ENCODE data around the gene ACSL1. TPM values are rescaled to one million over a fixed set of nuclear protein-coding genes. Genes with fewer than 3 reads are reported as not detected.

ACSL1 gene
- polyA plus RNA-seq, 1 donor (not counting 4 experiments of a cell fraction or from before 2014, with no cell fraction given): 60.6 TPM

GRCh38 chr4:184733654-184734524, 91.9 kb downstream of the ACSL1 start, which contains the start of gene CENPU:
Gene CENPU (minus strand): TSS chr4:184734096. CDS start chr4:184734062, 34 bp downstream.
- no peaks in the 10 kb centered on the region for H3K9me3 ChIP-seq (ENCODE audit: control insufficient read depth, low read depth, low read length)
- H3K27ac ChIP-seq (ENCODE audit: control insufficient read depth, insufficient read depth, low read length): peak within 1 kb of the TSS; percentile 85
- TF ChIP-seq, protein P1, sequence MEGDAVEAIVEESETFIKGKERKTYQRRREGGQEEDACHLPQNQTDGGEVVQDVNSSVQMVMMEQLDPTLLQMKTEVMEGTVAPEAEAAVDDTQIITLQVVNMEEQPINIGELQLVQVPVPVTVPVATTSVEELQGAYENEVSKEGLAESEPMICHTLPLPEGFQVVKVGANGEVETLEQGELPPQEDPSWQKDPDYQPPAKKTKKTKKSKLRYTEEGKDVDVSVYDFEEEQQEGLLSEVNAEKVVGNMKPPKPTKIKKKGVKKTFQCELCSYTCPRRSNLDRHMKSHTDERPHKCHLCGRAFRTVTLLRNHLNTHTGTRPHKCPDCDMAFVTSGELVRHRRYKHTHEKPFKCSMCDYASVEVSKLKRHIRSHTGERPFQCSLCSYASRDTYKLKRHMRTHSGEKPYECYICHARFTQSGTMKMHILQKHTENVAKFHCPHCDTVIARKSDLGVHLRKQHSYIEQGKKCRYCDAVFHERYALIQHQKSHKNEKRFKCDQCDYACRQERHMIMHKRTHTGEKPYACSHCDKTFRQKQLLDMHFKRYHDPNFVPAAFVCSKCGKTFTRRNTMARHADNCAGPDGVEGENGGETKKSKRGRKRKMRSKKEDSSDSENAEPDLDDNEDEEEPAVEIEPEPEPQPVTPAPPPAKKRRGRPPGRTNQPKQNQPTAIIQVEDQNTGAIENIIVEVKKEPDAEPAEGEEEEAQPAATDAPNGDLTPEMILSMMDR (optimal IDR thresholded peaks at IDR 0.05 in 1 of 3, IDR thresholded peaks at IDR 0.05 in 1 of 3, conservative IDR thresholded peaks at IDR 0.05 in 1 of 3; ENCODE audit: extremely low read depth in 1 of 3, insufficient read depth in 2 of 3, low read length in 3 of 3): no peak
- TF ChIP-seq EZH2 (IDR thresholded peaks at IDR 0.05; ENCODE audit: low read length): no peak
- peak within 1 kb of the TSS; percentile 96 for H2AFZ ChIP-seq (ENCODE audit: control insufficient read depth, low read length)
- H3K79me2 ChIP-seq (ENCODE audit: control insufficient read depth, insufficient read depth, low read length): peaks cover 30% of the 10 kb centered on the region
- H3K27me3 ChIP-seq (ENCODE audit: control insufficient read depth, extremely low read depth, insufficient read depth, low read length): no peaks in the 10 kb centered on the region
- peak within 1 kb of the TSS; percentile 73 to 98 (median 97) for H3K4me3 ChIP-seq (ENCODE audit: control insufficient read depth in 2 of 3, extremely low read depth in 1 of 3, insufficient read depth in 2 of 3, low read depth in 1 of 3, low read length in 3 of 3)
- H3K9me1 ChIP-seq (ENCODE audit: control insufficient read depth, extremely low read depth, insufficient read depth, low read length): no peaks in the 10 kb centered on the region
- H3K4me1 ChIP-seq (ENCODE audit: control insufficient read depth, extremely low read depth, insufficient read depth, low read length): peaks cover 30% of the 10 kb centered on the region
- FAIRE-seq: peak; percentile 29
- DNase-seq (ENCODE audit: low read depth, low spot score): peak; percentile 91
- peak within 1 kb of the TSS; percentile 95 for H3K9ac ChIP-seq (ENCODE audit: control insufficient read depth, extremely low read depth, insufficient read depth, low read length)
- H3K36me3 ChIP-seq (ENCODE audit: control insufficient read depth in 2 of 2, extremely low read depth in 1 of 2, insufficient read depth in 2 of 2, low read length in 2 of 2): no peaks in the 10 kb centered on the region
- no peaks in the 10 kb centered on the region for H4K20me1 ChIP-seq (ENCODE audit: control insufficient read depth, extremely low read depth, insufficient read depth, low read length)
- H3K4me2 ChIP-seq (ENCODE audit: control insufficient read depth, extremely low read depth, insufficient read depth, low read depth, low read length): peak within 1 kb of the TSS; percentile 92
- dilution Hi-C loops (cut with MboI; ENCODE audit: extremely low pct_ligation_motif_present, low sequenced_read_pairs): no loop called here

DNA sequence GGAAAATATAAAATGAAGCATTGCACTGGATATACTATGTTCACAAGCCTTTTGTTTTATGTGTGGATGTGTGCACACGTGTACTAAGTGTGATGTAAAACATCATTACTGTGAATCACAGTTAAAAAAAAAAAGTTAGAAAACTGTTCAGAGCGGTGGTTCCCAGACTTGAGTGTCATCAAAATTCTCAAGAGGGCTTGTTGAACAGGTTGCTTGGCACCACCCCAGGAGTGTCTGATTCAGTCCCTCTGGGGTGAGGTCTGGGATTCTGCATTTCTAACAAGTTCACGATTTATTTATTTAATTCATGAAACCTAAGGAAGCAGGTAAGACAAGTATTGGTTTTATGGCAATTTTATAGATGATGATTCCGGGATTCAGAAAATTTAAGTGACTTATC, 93.6 kb downstream of the ACSL1 start:
- dilution Hi-C loops (cut with MboI; ENCODE audit: extremely low pct_ligation_motif_present, low sequenced_read_pairs): no loop called here

More for the DNA sequence above, 93.6 kb downstream of the ACSL1 start:
- Histone ChIP-seq H3K4me1 (ENCODE audit: control insufficient read depth, extremely low read depth, insufficient read depth, low read length) (peaks cover 37% of the 10 kb centered on the region), H3K27ac (ENCODE audit: control insufficient read depth, insufficient read depth, low read length) (peak overlapping the region; percentile 85), H3K9me3 (ENCODE audit: control insufficient read depth, low read depth, low read length) (no peaks in the 10 kb centered on the region), H3K9me1 (ENCODE audit: control insufficient read depth, extremely low read depth, insufficient read depth, low read length) (no peaks in the 10 kb centered on the region), H4K20me1 (ENCODE audit: control insufficient read depth, extremely low read depth, insufficient read depth, low read length) (no peaks in the 10 kb centered on the region), H2AFZ (ENCODE audit: control insufficient read depth, low read length) (no peak overlapping the region), H3K9ac (ENCODE audit: control insufficient read depth, extremely low read depth, insufficient read depth, low read length) (peak overlapping the region; percentile 95), H3K4me2 (ENCODE audit: control insufficient read depth, extremely low read depth, insufficient read depth, low read depth, low read length) (peak overlapping the region; percentile 92), H3K36me3 (ENCODE audit: control insufficient read depth in 2 of 2, extremely low read depth in 1 of 2, insufficient read depth in 2 of 2, low read length in 2 of 2) (peaks cover 0 to 7% of the 10 kb centered on the region in 2 experiments), H3K27me3 (ENCODE audit: control insufficient read depth, extremely low read depth, insufficient read depth, low read length) (no peaks in the 10 kb centered on the region), H3K4me3 (ENCODE audit: control insufficient read depth in 2 of 3, extremely low read depth in 1 of 3, insufficient read depth in 2 of 3, low read depth in 1 of 3, low read length in 3 of 3) (peak overlapping the region in 2 of 3 experiments; percentile 97 to 98), H3K79me2 (ENCODE audit: control insufficient read depth, insufficient read depth, low read length) (peaks cover 38% of the 10 kb centered on the region)
- DNase-seq (ENCODE audit: low read depth, low spot score): no peak
- TF ChIP-seq, protein P1 (optimal IDR thresholded peaks at IDR 0.05 in 1 of 3, IDR thresholded peaks at IDR 0.05 in 1 of 3, conservative IDR thresholded peaks at IDR 0.05 in 1 of 3; ENCODE audit: extremely low read depth in 1 of 3, insufficient read depth in 2 of 3, low read length in 3 of 3): no peak
- FAIRE-seq: peak; percentile 26

Data from keratinocyte (primary cell).